Sciatic nerve (tissue), 2 donors: ENCODE results near the gene SLC17A8. TPM values are rescaled to one million over a fixed set of nuclear protein-coding genes. Genes with fewer than 3 reads are reported as not detected.
"Not testable (repeated sequence)": the region's sequence is repeated elsewhere in the genome, so short reads cannot be mapped to it uniquely, and the experiment has no call there.

Experiments used
- ATAC-seq: fragments of 200-7000 bp; cut with Tn5 transposase; one replicate; pipeline ENCODE4 v1.9.1; 2020; ENCODE audit warnings: mild to moderate bottlenecking, moderate library complexity
- DNase-seq: peaks from one replicate; pipeline ENCODE4 v3.0.0-alpha.2; 2020; ENCODE audit warnings: low spot score
- intact Hi-C: fragments of 100-400 bp; cut with DNase I; formaldehyde crosslinking; loops from one replicate; pipeline ENCODE4 v1.14.2; 2022
- total RNA-seq: library from RNA; stranded (reverse); fragmentation: NEBNext Ultra II Directional; extraction: Animal tissue kit (Norgen Biotek cat#: 25700); gene quantifications from one replicate; pipeline ENCODE4 v1.2.1, GENCODE V29; 2021
- donor health status: DM: no; HTN: no; CAD: no.
- donor health status: DM: no; HTN: no; CAD: no.

SLC17A8 gene
- total RNA-seq, 1 donor from 2014 or later = not detected

- no peak for ATAC-seq
- DNase-seq = no peak
- intact Hi-C loops = no loop called here
Measured at GRCh38 chr12:100403446-100403845, 46.6 kb downstream of the SLC17A8 start.

- DNase-seq = no peak
- no peak for ATAC-seq
- intact Hi-C loops = no loop called here
Measured at GRCh38 chr12:100404769-100405407, 48.0 kb downstream of the SLC17A8 start.

- intact Hi-C loops = no loop called here
- ATAC-seq (no peak), DNase-seq (no peak)
Measured at GRCh38 chr12:100413001-100413400, 56.1 kb downstream of the SLC17A8 start.

GRCh38 chr12:100414739-100415138 is 57.9 kb downstream of the SLC17A8 start:
- DNase-seq (no peak), ATAC-seq (no peak)
- intact Hi-C loops = no loop called here

GRCh38 chr12:100422646-100423045 is 65.8 kb downstream of the SLC17A8 start:
- no peak for ATAC-seq
- DNase-seq = no peak
- intact Hi-C loops = no loop called here

- DNase-seq (no peak), ATAC-seq (no peak)
- intact Hi-C loops = no loop called here
Measured at GRCh38 chr12:100426145-100426544, 69.3 kb downstream of the SLC17A8 start.

GRCh38 chr12:100427078-100427477 is 70.2 kb downstream of the SLC17A8 start:
- DNase-seq (no peak), ATAC-seq (no peak)
- intact Hi-C loops = no loop called here

GRCh38 chr12:100430251-100430650 is 73.4 kb downstream of the SLC17A8 start:
- DNase-seq, intact Hi-C loops, ATAC-seq: not testable (repeated sequence)

GRCh38 chr12:100433701-100434100 is 76.8 kb downstream of the SLC17A8 start:
- no peak for DNase-seq
- no peak for ATAC-seq
- intact Hi-C loops = no loop called here

GRCh38 chr12:100434177-100434576 is 77.3 kb downstream of the SLC17A8 start:
- ATAC-seq = no peak
- intact Hi-C loops = no loop called here
- no peak for DNase-seq

GRCh38 chr12:100435957-100436356 is 79.1 kb downstream of the SLC17A8 start:
- DNase-seq (no peak), ATAC-seq (no peak)
- intact Hi-C loops = no loop called here

GRCh38 chr12:100437038-100437841 is 80.4 kb downstream of the SLC17A8 start:
- intact Hi-C loops = no loop called here
- ATAC-seq (no peak), DNase-seq (no peak)

- DNase-seq (no peak), ATAC-seq (no peak)
- intact Hi-C loops = no loop called here
Measured at GRCh38 chr12:100439797-100440196, 82.9 kb downstream of the SLC17A8 start.

GRCh38 chr12:100442403-100442802 is 85.5 kb downstream of the SLC17A8 start:
- DNase-seq (no peak), ATAC-seq (no peak)
- intact Hi-C loops = no loop called here

GRCh38 chr12:100443434-100443833 is 86.6 kb downstream of the SLC17A8 start:
- intact Hi-C loops = no loop called here
- ATAC-seq = no peak
- no peak for DNase-seq

- DNase-seq (no peak), ATAC-seq (no peak)
- intact Hi-C loops = no loop called here
Measured at GRCh38 chr12:100445081-100445481, 88.2 kb downstream of the SLC17A8 start.

- intact Hi-C loops = no loop called here
- ATAC-seq = no peak
- DNase-seq = no peak
Measured at GRCh38 chr12:100447381-100447780, 90.5 kb downstream of the SLC17A8 start.

GRCh38 chr12:100448656-100449055 is 91.8 kb downstream of the SLC17A8 start:
- ATAC-seq (no peak), DNase-seq (no peak)
- intact Hi-C loops = no loop called here

- intact Hi-C loops = no loop called here
- no peak for ATAC-seq
- no peak for DNase-seq
Measured at GRCh38 chr12:100450735-100451134, 93.9 kb downstream of the SLC17A8 start.

GRCh38 chr12:100453951-100454350 is 97.1 kb downstream of the SLC17A8 start:
- ATAC-seq = peak; percentile 48
- intact Hi-C loops = no loop called here
- DNase-seq = no peak

- intact Hi-C loops = no loop called here
- ATAC-seq (no peak), DNase-seq (no peak)
Measured at GRCh38 chr12:100455896-100456295, 99.0 kb downstream of the SLC17A8 start.
